ENCODE data around the gene ALG12.

The ALG12 gene

DNA sequence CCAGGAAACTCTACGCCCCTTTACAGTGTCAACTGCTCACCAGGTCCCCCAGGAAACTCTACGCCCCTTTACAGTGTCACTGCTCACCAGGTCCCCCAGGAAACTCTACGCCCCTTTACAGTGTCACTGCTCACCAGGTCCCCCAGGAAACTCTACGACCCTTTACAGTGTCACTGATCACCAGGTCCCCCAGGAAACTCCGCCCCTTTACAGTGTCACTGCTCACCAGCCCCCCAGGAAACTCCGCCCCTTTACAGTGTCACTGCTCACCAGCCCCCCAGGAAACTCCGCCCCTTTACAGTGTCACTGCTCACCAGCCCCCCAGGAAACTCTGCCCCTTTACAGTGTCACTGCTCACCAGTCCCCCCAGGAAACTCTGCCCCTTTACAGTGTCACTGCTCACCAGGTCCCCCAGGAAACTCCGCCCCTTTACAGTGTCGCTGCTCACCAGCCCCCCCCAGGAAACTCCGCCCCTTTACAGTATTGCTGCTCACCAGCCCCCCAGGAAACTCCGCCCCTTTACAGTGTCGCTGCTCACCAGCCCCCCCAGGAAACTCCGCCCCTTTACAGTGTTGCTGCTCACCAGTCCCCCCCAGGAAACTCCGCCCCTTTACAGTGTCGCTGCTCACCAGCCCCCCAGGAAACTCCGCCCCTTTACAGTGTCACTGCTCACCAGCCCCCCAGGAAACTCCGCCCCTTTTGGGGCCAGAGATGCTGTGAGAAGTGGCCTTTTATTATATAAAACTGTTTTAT, 27.0 kb upstream of the ALG12 start:
- peak; percentile 36 for DNase-seq

GRCh38 chr22:49944399-49944891, 26.2 kb upstream of the ALG12 start:
- DNase-seq, result no peak

- no peak for DNase-seq
Measured at GRCh38 chr22:49943771-49944398, 25.6 kb upstream of the ALG12 start.

GRCh38 chr22:49943405-49943765, 25.1 kb upstream of the ALG12 start:
- no peak for DNase-seq

- DNase-seq, result no peak
Measured at GRCh38 chr22:49942565-49943404, 24.5 kb upstream of the ALG12 start.

DNA sequence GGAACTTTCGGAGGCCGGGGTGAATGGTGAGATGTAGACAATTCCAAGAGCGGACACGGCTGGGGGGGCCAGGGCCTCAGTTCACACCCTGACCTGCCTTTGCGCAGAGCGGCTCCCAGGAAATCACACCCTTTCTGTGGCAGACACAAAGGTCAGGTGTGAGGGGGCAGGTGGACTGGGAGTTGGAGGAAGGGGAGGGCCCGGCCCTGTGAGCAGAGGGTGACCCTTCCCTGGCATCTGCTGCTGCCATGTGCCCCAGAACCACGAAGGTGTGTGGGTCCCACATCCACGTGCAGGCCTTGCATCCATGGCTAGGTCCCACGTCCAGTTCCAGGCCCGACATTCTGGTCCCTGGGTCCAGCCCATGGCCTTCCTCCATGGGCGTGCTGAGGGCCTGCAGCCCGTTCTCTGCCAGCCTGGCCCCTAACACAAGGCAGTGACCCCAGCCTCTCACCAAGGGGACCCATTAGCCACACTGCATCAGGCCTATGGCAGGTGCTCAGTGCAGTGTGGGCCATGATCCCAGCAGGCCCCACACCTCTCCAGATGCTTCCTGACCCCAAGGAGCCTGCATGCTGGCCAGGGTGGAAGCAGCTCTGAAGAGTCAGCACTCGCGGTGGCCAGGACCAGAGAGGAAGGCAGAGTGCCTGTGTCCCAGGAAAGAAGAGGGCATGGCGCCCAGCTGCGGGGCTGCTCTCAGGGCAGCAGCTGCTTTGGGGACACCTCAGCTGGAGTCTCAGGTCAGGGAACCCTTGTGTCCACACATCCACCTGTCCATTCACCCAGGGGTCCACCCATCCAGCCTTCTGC, 23.5 kb upstream of the ALG12 start:
- no peak for DNase-seq

DNA sequence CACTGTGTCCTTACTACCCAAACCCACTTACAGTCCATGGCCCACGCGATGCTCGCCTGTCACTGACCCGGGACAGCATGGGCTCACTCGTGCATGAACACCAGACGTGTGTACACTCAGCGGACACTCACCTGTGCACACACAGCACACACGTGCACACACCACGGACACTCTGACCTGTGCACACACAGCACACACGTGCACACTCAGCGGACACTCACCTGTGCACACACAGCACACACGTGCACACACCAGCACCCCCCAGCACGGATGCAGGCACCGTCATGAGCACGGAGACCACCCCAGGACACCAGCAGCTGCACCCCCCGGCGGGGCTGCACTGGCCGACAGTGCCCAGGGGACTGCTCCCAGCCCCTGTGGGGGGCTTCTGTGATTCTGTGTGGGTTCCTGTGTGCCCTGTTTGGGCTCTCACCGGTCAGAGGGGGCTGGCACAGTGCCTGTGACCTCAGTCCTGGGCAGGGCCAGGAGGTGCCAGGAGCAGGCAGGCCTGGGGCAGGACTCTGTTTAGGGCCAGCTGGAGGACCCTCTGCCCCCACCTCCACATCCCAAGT, 20.4 kb upstream of the ALG12 start:
- DNase-seq, result no peak

DNA sequence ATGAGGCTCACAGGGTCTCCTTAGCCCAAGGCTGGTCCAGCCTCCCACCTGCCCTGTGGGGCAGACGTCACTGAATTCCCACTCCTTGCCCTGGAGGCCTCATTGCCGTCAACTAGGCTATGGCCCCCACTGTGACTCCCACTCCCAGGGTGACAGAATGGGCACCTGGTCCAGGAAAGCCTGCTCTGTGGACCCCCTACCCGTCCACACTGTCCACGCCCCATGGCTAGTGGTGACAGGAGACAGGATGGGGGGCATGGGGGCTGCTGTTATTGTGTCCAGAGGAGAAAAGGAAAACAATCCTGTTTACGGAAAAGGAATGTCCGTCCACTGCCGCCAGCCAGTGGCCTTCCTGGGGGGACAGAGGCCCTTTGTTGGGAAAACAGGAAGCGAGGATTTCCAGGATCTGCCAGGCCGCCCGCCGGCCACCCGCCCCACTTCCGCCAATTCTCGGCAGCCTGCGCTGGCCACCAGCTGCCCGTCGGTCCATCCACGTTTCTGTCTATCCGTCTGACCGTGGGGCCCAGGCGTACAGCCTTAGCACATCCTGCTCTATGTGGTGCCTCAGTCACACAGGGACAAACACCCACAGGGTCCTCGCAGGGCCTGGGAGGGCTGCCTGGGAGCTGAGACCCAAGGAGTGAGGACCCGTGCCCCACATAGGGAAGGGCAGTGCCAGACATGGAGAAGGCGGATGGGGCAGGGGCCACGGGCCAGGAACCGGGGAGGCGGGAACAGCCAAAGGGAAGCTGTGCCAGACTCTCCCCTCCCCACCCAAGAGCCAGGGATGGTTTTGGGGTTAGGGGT, 19.7 kb upstream of the ALG12 start:
- no peak for DNase-seq

DNA sequence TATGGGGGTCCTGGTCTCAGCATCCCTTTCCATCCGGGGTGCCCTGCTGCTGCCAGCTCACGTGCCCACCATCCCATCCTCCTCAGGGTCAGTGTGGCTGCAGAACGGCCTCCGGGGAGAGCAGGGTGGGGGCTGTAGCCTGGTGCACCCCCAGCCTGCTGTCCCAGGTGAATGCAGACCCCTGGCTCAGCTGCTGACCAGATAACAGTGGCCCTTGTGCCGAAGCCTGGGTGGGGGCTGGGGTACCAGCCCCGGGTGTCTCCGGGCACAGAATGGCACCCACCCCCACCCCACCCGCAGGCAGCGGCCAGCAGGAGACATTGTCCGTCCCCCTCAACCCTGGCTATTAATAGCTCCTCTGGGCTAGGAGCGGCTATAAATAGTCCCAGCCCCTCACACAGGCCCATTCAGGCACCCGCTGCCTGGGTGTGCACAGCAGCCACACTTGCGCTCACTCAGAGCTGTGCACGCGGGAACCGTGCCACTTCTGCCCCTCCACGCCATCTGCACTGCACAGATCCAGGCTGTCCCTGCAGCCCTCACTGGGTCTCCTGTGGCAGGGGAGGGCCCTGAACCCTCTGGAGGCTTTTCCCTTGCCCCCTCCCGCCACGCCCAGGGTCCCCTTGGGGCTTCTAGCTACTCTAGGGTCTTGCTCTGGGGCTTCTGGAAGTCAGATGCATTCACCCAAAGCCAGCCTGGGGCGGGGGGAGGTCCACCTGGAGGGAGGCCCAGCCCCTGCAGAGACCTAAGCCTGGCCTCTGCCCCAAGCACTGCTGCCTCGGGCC, 18.9 kb upstream of the ALG12 start:
- DNase-seq, result no peak

DNA sequence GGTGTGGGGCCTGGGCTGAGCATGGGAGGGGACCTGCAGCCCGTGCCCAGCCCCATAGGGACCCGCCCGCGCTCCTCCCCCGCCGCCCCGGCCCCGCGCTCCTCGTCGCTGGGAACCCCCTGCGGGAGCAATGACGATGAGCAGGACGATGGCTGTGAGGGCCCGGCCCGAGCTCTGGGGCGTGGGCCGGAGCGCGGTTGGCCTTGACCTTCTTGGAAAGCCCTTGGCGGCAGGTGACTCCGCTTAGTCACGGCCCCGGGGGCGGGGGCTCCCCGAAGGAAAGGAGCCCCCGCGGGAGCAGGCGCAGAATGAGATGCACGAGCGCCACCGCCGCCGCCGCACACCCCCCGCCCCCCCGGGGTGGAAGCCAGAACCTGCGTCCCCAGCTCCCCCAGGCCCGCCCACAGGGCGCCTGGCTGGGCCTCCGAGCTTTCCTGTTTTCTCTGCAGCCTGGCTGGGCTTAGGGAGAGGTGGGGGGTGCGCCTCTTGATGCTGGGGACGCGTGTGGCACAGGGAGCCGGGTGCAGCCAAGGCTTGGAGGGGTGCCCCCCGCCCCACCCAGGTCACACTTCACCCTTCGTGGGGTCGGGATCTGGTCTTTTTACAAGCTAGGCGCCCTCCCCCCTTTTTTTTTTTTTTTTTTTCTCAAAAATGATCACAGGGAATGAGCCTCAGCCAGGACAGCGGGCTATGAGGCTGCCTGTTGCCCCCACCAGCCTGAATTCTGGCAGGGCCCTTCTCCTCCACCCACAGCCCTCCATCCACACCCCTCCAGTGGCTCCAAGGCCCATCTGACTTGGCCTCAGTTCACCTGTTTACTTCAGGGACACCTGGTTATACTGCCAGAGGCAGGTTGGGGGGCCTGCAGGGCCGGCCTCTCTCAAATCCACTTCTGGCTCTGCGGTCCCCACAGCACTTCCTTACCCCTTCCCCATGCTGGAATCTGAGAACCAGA, 18.1 kb upstream of the ALG12 start:
- peak; percentile 59 for DNase-seq

DNA sequence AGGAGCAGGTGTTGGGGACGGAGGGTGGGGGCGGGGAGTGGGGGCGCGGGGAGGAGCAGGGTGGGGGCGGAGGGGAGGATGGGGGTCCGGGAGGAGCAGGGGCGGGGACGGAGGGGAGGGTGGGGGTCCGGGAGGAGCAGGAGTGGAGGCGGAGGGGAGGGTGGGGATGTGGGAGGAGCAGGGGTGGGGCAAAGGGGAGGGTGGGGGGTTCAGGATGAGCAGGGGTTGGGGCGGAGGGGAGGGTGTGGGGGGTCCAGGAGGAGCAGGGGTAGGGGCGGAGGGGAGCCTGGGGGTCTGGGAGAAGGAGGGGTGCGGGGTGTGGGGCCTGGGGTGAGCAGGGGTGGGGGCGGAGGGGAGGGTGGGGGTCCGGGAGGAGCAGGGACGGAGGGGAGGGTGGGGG, 17.3 kb upstream of the ALG12 start:
- no peak for DNase-seq

DNA sequence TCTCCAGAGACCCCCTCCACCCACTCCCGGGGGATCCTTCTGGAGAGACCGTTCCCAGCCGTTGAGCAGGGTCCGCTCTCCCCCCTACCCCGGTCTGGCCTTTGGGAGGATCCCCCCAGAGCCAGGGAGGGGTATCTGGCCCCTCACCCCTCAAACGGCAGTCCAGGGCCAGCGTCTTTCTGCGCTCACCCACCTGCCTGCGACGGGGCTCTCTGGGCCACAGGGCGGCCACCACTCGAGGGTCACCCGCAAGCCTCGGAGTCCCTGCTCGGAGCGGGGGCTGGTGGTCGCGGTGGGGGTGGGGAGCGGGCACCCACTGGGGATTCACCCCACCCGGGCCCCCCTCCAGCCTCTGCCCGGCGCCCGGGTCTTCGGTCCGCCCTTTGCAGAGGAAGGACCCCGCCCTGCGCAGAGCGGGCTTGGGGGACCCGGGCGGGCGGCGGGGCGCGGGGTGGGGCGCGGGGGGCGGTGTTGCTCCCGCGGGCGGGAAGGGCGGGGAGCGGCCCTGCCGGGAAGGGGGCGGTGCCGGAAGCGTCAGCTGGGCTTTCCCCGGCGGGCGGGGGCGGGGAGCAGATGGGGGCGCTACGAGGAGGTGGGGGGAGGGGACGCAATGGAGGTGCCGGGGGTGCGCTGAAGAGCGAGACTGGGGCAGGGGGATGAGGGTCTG, 16.8 kb upstream of the ALG12 start:
- DNase-seq, result peak; percentile 29

- DNase-seq, result peak; percentile 29
Measured at GRCh38 chr22:49934160-49934890, 16.1 kb upstream of the ALG12 start.

DNA sequence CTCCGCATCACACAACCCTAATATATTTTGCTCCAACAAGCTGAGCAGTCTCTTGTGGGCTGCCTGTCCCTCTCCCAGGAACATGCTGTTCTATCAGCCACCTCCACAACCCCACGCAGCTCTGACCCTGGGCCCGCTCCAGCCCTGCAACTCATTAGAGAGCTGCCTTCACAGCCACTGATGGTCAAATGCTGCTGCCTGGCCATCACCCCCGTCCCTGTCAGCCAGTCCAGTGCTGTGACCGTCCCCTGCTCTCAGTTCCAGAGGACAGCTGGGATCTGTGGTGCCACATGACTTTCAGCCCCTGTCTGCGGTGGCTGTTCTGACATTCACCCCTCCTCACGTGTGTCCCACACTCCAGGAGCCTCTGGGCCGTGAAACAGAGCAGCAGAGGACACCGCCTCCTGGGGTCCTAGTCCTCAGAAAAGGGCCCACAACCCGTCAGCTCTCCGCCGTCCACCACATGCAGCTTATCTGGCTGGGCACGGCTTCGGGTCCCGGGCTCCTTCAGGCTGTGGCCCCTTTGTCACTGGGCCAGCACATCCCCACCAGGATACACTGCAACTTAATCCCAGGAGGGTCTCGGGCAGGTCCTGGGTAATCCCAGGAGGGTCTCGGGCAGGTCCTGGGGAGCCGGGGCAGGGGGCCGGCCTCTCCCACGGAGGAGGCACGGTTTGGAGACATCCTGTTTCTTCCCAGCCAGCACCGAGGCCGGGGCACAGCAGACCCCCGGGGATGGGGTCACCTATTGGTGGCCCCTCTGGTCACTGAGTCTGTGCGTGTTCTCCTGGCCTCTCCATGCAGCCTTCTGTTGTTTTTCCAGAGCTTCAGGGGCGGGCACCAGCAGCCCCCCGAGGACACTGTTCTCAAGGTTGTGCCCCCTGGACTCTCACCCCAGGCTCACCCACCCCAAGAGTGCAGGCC, 15.3 kb upstream of the ALG12 start:
- DNase-seq, result no peak

DNA sequence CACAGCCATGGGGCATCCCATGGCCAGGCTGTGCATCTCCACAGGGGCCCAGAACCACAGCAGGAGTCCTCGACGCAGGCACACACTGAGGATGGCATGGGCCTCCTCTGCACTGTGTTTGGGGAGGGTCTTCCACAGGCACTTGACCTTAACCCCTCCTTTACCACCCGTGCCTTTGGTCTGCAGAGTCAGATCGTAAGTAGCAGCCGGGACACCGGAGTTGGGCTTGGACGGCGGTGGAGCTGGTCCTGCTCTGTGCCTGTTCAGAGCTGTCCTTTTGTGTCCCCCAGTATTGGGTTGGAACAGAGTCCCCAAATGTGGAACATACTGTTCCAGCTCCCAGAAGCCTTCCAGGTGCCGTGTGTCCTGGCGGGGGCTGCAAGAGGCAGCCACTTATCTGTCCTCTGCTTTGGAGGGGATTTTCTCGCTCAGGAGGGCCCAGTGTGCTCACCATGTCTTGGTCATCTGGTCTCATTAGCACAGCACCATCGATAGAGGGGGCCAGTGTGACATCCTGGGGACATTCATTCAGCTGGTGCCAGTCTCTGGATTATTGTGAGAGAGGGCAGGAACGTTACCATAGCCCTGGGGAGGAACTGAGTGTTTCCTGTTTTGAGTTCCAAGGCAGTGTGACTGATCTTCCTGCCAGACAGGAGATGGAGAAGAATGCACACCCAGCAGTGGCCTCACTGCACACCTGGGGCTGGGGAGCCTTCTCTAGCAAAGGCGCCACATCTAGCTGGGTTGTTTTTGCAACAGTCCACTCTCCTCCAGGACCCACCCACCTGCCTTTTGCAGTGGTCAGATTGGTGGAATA, 12.6 kb upstream of the ALG12 start:
- peak; percentile 82 for DNase-seq

DNA sequence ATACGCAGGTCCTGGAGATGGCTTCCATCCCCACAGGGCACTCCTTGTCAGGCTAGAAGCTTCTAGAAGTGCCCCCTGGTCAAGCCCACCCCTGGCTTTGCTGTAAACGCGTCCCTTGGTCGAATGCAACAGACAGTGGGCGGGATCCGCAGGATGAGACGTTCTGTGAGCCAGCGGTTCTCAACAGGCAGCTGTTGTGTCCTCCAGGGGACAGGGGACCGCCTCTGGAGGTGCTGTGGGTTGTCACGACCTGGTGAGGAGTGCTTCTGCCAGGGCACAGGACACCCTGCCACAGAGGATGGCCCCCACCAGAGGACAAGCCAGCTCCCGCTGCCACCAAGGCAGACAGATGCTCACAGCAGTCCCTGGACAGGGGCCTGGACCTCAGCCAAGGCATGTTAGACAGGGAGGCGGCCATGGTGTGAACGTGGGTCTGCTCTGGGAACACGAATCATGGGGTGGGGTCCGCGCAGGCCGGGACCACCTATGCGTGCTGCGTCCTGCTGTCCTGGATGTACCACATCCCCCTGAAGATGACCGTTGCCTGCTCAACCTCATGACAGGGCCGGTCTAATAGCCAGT, 11.8 kb upstream of the ALG12 start:
- DNase-seq, result no peak

All from hematopoietic multipotent progenitor cell treated with erythropoietin and hydrocortisone succinate and interleukin-3 and kit ligand, for 8 days (in vitro differentiated cells).